WTC11 (cell line): ENCODE measurements around the gene BORCS8. TPM values are rescaled to one million over a fixed set of nuclear protein-coding genes. Genes with fewer than 3 reads are reported as not detected.

Source experiments
- ATAC-seq: fragments of 200-7000 bp; cut with Tn5 transposase; 2 replicates; pipeline ENCODE4 v1.10.0; 2021; ENCODE audit warnings: mild to moderate bottlenecking, moderate library complexity
- CTCF ChIA-PET: fragments of 300-600 bp; sonication (Branson Sonifier 250); formaldehyde crosslinking; loops from one replicate; lab custom pipeline; 2021; ENCODE audit warnings: antibody characterized with exemption; lab: Charles Lee
- POLR2A ChIA-PET: fragments of 350-600 bp; sonication (Branson Sonifier 250); formaldehyde crosslinking; loops from one replicate; lab custom pipeline; 2021; ENCODE audit warnings: antibody characterized with exemption; lab: Charles Lee
- DNase-seq: peaks from one replicate; pipeline ENCODE4 v3.0.0; 2021; ENCODE audit warnings: low spot score
- H3K27ac Mint-ChIP-seq: 2 replicates; pipeline ENCODE4 v1.8.0; 2021; ENCODE audit warnings: mixed read lengths
- H3K27me3 Mint-ChIP-seq: 2 replicates; pipeline ENCODE4 v1.8.0; 2021; ENCODE audit warnings: low read depth, mild to moderate bottlenecking, moderate library complexity, mixed read lengths
- H3K36me3 Mint-ChIP-seq: 2 replicates; pipeline ENCODE4 v1.8.0; 2021; ENCODE audit warnings: mixed read lengths
- H3K4me1 Mint-ChIP-seq: 2 replicates; pipeline ENCODE4 v1.8.0; 2022; ENCODE audit warnings: mixed read lengths
- H3K4me3 Mint-ChIP-seq: 2 replicates; pipeline ENCODE4 v1.8.0; 2021; ENCODE audit warnings: mild to moderate bottlenecking, moderate library complexity, mixed read lengths
- H3K9me3 Mint-ChIP-seq: 2 replicates; pipeline ENCODE4 v1.8.0; 2021; ENCODE audit warnings: mixed read lengths
- CDX4 ChIP-seq: fragments of 250-450 bp; sonication (Bioruptor Pico); IDR thresholded peaks from 2 replicates; pipeline ENCODE4 v1.9.0; 2021; ENCODE audit warnings: moderate library complexity, mild to moderate bottlenecking, inconsistent platforms, borderline replicate concordance
- CREB1 ChIP-seq: sonication (generic); formaldehyde crosslinking; IDR thresholded peaks from 2 replicates; pipeline ENCODE4 v1.8.0; 2023; ENCODE audit warnings: mild to moderate bottlenecking, missing genetic modification reagents
- E2F1 ChIP-seq: sonication (generic); formaldehyde crosslinking; IDR thresholded peaks from 2 replicates; pipeline ENCODE4 v1.8.0; 2022; ENCODE audit warnings: mild to moderate bottlenecking, missing genetic modification reagents
- ETV6 ChIP-seq: sonication (generic); formaldehyde crosslinking; IDR thresholded peaks from 2 replicates; pipeline ENCODE4 v1.8.1; 2022; ENCODE audit warnings: mild to moderate bottlenecking, missing genetic modification reagents
- GTF2I ChIP-seq: fragments of 250-450 bp; sonication (Bioruptor Pico); conservative IDR thresholded peaks from 2 replicates; pipeline ENCODE4 v1.4.0; 2021; ENCODE audit warnings: mild to moderate bottlenecking
- HMGXB4 ChIP-seq: sonication (generic); formaldehyde crosslinking; IDR thresholded peaks from 2 replicates; pipeline ENCODE4 v1.8.1; 2023; ENCODE audit warnings: mild to moderate bottlenecking, moderate library complexity, missing genetic modification reagents
- KAT7 ChIP-seq: sonication (generic); formaldehyde crosslinking; IDR thresholded peaks from 2 replicates; pipeline ENCODE4 v1.8.1; 2023; ENCODE audit warnings: missing genetic modification reagents, mild to moderate bottlenecking, borderline replicate concordance
- NFE2L1 ChIP-seq: sonication (generic); formaldehyde crosslinking; IDR thresholded peaks from 2 replicates; pipeline ENCODE4 v1.8.1; 2023; ENCODE audit warnings: missing genetic modification reagents
- ZBTB21 ChIP-seq: sonication (generic); formaldehyde crosslinking; IDR thresholded peaks from 2 replicates; pipeline ENCODE4 v1.8.1; 2023; ENCODE audit warnings: mild to moderate bottlenecking, missing genetic modification reagents, borderline replicate concordance
- ZNF138 ChIP-seq: sonication (generic); formaldehyde crosslinking; conservative IDR thresholded peaks from 2 replicates; pipeline ENCODE4 v1.8.1; 2022; ENCODE audit warnings: mild to moderate bottlenecking, moderate library complexity, missing genetic modification reagents
- ZNF219 ChIP-seq: sonication (generic); formaldehyde crosslinking; IDR thresholded peaks from 2 replicates; pipeline ENCODE4 v1.8.0; 2023; ENCODE audit warnings: missing genetic modification reagents, mild to moderate bottlenecking, borderline replicate concordance
- ZNF263 ChIP-seq: sonication (generic); formaldehyde crosslinking; IDR thresholded peaks from 2 replicates; pipeline ENCODE4 v1.8.1; 2022; ENCODE audit warnings: low read depth, mild to moderate bottlenecking, moderate library complexity, missing genetic modification reagents
- ZNF396 ChIP-seq: fragments of 250-450 bp; sonication (Bioruptor Pico); IDR thresholded peaks from 2 replicates; pipeline ENCODE4 v1.8.0; 2021; ENCODE audit warnings: mild to moderate bottlenecking, moderate library complexity, borderline replicate concordance
- ZNF512 ChIP-seq: sonication (generic); formaldehyde crosslinking; IDR thresholded peaks from 2 replicates; pipeline ENCODE4 v1.8.1; 2022; ENCODE audit warnings: missing genetic modification reagents, borderline replicate concordance
- total RNA-seq: library from RNA; stranded (reverse); gene quantifications from 3 replicates; pipeline ENCODE4 v1.2.3, GENCODE V29; 2021
- TF ChIP-seq, protein P1 (sequence below): sonication (generic); formaldehyde crosslinking; IDR thresholded peaks from 2 replicates; pipeline ENCODE4 v1.8.1; 2022; ENCODE audit warnings: low read depth, mild to moderate bottlenecking, moderate library complexity, missing genetic modification reagents, borderline replicate concordance
- TF ChIP-seq, protein P2 (sequence below): fragments of 200-600 bp; IDR thresholded peaks from 2 replicates; pipeline ENCODE4 v1.8.0; 2022; ENCODE audit warnings: antibody characterized with exemption
- TF ChIP-seq, protein P3 (sequence below): fragments of 250-450 bp; sonication (Bioruptor Pico); IDR thresholded peaks from 2 replicates; pipeline ENCODE4 v2.1.2; 2022; ENCODE audit warnings: mild to moderate bottlenecking, moderate library complexity
- TF ChIP-seq, protein P4 (sequence below): sonication (generic); formaldehyde crosslinking; IDR thresholded peaks from 2 replicates; pipeline ENCODE4 v1.8.1; 2022; ENCODE audit warnings: low read depth, missing genetic modification reagents, borderline replicate concordance
- TF ChIP-seq, protein P5 (sequence below): sonication (generic); formaldehyde crosslinking; IDR thresholded peaks from 2 replicates; pipeline ENCODE4 v1.8.1; 2022; ENCODE audit warnings: mild to moderate bottlenecking, missing genetic modification reagents, moderate library complexity, borderline replicate concordance

Gene BORCS8
- total RNA-seq, 1 experiment from 2014 or later, result 20.9 TPM

GRCh38 chr19:19159534-19159933 lies 32.4 kb downstream of the BORCS8 start:
- CTCF ChIA-PET, result interaction anchor here (1.3 to 3.5 kb wide), 3 partner anchors 12 to 18 kb away, joined by 3 to 18 read pairs (median 3); no protein-coding TSS in a partner anchor
- ATAC-seq (no peak), DNase-seq (no peak)
- peaks cover 35% of the 10 kb centered on the region for H3K27me3 Mint-ChIP-seq
- no peaks in the 10 kb centered on the region for H3K9me3 Mint-ChIP-seq
- H3K36me3 Mint-ChIP-seq, result no peaks in the 10 kb centered on the region
- peaks cover 12% of the 10 kb centered on the region for H3K4me1 Mint-ChIP-seq
- POLR2A ChIA-PET, result interaction anchor here (0.7 to 1.2 kb wide), 2 partner anchors 11 to 667 kb away, joined by 4 to 6 read pairs; partner anchors contain the start of gene MEF2B
- H3K27ac Mint-ChIP-seq, result no peak overlapping the region
- TF ChIP-seq CREB1 (CRISPR knock-in tag) (no peak), ZNF263 (CRISPR knock-in tag) (no peak), E2F1 (CRISPR knock-in tag) (no peak), ETV6 (CRISPR knock-in tag) (no peak), ZNF219 (CRISPR knock-in tag) (no peak), ZBTB21 (CRISPR knock-in tag) (no peak), HMGXB4 (CRISPR knock-in tag) (no peak), KAT7 (CRISPR knock-in tag) (no peak), GTF2I (CRISPR knock-in tag) (no peak), ZNF138 (no peak), NFE2L1 (CRISPR knock-in tag) (no peak), CDX4 (CRISPR knock-in tag) (no peak), ZNF396 (CRISPR knock-in tag) (no peak), ZNF512 (CRISPR knock-in tag) (no peak)
- TF ChIP-seq, protein P1, sequence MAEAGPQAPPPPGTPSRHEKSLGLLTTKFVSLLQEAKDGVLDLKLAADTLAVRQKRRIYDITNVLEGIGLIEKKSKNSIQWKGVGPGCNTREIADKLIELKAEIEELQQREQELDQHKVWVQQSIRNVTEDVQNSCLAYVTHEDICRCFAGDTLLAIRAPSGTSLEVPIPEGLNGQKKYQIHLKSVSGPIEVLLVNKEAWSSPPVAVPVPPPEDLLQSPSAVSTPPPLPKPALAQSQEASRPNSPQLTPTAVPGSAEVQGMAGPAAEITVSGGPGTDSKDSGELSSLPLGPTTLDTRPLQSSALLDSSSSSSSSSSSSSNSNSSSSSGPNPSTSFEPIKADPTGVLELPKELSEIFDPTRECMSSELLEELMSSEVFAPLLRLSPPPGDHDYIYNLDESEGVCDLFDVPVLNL (CRISPR knock-in tag), result no peak
- TF ChIP-seq, protein P2, sequence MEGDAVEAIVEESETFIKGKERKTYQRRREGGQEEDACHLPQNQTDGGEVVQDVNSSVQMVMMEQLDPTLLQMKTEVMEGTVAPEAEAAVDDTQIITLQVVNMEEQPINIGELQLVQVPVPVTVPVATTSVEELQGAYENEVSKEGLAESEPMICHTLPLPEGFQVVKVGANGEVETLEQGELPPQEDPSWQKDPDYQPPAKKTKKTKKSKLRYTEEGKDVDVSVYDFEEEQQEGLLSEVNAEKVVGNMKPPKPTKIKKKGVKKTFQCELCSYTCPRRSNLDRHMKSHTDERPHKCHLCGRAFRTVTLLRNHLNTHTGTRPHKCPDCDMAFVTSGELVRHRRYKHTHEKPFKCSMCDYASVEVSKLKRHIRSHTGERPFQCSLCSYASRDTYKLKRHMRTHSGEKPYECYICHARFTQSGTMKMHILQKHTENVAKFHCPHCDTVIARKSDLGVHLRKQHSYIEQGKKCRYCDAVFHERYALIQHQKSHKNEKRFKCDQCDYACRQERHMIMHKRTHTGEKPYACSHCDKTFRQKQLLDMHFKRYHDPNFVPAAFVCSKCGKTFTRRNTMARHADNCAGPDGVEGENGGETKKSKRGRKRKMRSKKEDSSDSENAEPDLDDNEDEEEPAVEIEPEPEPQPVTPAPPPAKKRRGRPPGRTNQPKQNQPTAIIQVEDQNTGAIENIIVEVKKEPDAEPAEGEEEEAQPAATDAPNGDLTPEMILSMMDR, result no peak
- TF ChIP-seq, protein P3, sequence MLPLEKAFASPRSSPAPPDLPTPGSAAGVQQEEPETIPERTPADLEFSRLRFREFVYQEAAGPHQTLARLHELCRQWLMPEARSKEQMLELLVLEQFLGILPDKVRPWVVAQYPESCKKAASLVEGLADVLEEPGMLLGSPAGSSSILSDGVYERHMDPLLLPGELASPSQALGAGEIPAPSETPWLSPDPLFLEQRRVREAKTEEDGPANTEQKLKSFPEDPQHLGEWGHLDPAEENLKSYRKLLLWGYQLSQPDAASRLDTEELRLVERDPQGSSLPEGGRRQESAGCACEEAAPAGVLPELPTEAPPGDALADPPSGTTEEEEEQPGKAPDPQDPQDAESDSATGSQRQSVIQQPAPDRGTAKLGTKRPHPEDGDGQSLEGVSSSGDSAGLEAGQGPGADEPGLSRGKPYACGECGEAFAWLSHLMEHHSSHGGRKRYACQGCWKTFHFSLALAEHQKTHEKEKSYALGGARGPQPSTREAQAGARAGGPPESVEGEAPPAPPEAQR, result no peak
- TF ChIP-seq, protein P4, sequence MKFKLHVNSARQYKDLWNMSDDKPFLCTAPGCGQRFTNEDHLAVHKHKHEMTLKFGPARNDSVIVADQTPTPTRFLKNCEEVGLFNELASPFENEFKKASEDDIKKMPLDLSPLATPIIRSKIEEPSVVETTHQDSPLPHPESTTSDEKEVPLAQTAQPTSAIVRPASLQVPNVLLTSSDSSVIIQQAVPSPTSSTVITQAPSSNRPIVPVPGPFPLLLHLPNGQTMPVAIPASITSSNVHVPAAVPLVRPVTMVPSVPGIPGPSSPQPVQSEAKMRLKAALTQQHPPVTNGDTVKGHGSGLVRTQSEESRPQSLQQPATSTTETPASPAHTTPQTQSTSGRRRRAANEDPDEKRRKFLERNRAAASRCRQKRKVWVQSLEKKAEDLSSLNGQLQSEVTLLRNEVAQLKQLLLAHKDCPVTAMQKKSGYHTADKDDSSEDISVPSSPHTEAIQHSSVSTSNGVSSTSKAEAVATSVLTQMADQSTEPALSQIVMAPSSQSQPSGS (CRISPR knock-in tag), result no peak
- TF ChIP-seq, protein P5, sequence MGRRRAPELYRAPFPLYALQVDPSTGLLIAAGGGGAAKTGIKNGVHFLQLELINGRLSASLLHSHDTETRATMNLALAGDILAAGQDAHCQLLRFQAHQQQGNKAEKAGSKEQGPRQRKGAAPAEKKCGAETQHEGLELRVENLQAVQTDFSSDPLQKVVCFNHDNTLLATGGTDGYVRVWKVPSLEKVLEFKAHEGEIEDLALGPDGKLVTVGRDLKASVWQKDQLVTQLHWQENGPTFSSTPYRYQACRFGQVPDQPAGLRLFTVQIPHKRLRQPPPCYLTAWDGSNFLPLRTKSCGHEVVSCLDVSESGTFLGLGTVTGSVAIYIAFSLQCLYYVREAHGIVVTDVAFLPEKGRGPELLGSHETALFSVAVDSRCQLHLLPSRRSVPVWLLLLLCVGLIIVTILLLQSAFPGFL, result no peak
- no peak overlapping the region for H3K4me3 Mint-ChIP-seq
